Fibroblast of skin of abdomen (primary cell): ENCODE results near the gene S100A3.
"Not testable (repeated sequence)": the region's sequence is repeated elsewhere in the genome, so short reads cannot be mapped to it uniquely, and the experiment has no call there.

Source experiments
- DNase-seq: peaks from one replicate; pipeline ENCODE4 v3.0.0-alpha.2; 2013

Gene S100A3

DNA sequence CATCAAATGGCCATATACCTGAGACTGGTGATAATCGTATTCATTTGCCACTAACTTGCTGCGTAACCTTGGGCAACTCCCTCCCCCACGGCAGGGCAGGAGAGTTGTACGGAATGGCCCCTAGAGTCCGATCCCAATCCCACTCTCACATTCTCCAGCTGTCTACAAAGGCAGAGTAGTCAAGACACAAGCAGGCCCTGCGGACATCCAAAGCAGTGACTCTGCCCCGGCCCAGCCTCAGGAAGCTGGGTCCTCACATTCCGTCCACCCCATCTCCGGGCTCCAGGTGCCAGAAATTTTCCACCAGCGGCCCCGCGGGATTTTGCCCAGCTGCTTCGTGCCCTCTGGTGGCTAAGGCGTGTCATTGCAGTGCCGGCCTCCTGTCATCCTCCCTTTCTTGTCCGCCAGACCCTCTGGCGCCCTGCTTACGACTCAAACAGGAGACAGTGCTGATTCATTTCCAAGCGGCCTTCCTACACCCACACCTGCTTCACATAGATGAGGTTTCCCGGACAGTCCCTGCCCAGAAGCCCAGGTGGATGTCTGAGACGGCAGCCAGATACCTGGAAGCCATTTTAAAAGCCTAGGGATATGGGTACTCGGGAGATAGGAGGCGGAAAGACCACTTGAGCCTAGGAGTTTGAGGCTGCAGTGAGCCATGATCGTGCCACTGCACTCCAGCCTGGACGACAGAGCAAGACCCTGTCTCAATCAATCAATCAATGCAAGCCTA, 19.5 kb upstream of the S100A3 start:
- DNase-seq, result peak; percentile 87

DNA sequence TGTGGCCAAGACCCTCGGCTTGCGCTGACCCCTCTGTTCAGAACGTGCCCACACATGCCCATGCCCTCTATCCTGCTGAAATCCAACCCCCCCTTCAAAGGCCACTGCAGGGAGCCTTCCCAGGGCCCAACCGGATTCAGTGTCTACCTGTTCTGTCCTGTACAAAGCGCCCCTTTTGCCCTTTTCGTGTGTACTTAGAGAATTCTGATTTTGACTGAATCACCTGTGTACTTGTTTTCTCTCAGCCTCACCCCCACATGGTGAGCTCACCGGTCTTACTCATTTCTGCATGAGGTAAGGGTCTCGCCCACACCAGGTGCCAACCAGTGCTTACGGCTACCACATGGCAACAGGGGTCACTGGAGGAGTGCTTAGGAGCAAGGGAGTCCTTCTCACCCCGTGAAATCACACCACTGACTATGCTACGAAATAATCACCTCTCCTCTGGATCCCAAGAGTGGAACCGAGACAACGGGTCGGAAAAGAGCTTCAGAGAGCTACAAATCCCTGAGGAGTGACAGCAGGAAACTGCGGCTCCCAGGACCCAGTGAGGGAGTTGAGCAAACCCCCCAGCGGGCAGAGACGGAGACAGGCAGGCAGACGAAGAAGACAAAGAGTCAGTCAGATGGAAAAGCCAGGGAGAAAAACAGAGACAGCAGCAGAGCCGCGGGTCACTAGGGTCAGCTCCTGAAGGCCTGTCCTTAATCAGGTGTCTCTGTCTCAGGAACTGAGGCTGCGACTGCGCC, 18.7 kb upstream of the S100A3 start:
- peak; percentile 33 for DNase-seq

DNA sequence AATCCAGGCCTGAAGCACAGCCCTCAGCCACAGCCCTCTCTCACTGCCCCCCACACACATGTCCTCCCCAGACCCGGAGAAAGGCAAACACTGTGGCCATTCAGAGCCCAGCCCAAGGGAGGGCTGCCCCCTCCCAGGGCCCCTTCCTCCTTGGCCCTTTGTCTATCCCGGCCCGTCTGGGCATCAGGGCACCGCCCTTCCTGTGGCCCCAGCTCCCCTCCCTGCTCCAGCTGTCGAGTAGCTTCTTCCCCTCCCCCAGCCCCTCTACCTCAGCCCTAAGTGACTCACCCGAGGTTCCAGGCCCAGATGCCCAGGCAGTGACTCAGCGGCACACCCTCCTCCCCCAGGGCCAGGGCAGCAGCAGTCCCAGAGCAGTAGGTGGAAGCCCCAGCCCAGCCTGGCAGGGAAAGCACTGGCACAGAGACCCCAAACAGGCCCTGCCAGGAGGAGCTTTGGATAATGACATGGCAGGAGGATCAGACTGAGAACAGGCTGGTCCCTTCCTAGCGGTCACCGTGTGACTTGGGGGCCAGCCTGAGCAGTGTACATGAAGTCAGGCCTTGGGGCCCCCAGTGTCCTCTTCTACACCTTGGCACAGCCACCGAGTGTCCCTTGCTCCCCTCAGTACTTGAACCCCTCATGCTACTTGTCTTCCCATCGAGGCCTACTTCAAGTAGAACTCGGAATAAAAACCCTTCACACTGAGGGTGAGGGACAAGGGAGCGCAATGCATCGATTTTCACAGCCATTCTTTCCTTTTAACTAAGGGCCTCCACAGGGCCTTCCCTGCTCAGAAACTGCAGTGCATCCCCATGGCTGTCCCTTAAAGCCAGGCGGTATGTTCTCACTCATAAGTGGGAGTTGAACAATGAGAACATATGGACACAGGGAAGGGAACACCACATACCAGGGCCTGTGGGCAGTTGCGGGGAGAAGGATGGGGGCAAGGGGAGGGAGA, 17.6 kb upstream of the S100A3 start:
- DNase-seq, result peak; percentile 99

DNA sequence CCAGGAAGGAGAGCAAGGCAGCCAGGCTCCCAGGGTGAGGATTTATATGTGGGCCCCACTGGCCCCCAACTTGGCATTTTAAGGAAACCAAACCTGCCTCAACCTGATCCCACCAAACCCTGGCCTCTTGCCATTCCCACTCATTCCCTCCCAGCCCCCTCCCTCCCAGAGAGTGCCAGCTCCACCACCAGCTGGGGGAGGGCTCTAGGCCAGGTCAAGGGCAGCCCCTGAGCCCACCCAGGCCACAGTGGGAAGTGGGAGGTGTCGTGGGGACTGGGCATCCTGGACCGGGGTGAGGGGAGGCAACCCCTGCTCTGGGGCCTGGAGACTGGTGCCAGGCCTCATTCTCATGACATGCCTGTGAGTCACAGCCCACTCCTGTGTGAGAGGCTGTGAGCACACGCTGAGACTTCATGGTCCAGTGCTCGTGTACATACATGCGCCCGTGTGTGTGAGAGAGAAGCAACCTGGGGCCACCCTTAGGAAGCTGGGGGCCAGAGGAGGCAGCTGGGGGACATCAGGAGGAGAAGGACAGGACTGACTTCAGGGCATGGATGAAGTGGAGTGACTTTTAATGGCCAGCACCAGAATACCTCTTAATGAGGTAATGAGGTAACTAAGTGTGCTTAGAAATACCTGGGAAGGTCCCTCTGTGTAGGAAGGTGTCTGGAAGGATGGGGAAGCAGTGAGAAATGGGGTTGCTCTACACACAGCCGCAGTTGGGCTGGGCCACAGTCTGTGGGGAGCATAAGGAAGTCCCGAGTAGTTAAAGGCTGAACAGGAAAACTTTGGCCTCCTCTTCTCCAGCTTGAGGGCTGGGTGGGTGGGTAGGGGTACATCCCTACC, 16.7 kb upstream of the S100A3 start, which contains the start of gene S100A2:
TSS of gene S100A2 (minus strand) at position 316 of the 846 bp plus-strand sequence. CDS start 1,967 bp downstream, outside the sequence.
- peak; percentile 94 for DNase-seq

DNA sequence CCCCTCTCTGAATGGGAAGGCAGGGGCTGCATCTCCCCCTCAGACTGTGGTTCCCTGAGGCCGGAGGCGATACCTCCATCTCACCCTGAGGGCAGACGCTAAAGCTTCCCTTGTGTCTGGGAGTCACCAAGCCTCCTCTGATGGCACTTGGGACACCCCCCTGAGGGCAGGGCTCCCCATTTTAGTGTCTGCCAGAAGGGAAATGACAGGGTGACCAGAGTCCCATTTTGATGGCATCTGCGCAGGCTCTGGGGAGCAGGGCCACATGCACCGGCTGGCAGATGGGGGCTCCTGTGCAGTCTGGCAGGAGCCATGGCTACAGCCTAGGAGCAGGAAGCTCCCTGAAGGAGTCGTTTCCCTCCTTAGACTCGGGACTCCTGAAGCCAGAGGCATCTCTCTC, 14.9 kb upstream of the S100A3 start:
- no peak for DNase-seq

DNA sequence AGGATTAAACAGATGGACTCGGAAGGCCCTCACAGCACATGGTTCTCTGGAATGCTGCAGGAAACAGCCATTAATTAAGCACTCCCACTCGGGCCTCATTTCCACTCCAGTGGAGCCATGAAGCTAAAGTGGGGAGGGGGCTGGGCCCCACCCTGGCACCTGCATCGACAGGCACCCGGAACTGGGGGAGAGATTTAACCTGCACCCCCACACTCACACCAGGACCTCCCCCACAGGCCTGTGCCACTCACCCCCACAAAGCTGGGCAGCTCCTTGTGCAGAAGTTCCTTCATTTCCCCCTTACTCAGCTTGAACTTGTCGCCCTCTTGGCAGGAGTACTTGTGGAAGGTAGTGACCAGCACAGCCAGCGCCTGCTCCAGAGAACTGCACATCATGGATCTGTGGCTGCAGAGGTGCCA, 14.4 kb upstream of the S100A3 start:
- no peak for DNase-seq

DNA sequence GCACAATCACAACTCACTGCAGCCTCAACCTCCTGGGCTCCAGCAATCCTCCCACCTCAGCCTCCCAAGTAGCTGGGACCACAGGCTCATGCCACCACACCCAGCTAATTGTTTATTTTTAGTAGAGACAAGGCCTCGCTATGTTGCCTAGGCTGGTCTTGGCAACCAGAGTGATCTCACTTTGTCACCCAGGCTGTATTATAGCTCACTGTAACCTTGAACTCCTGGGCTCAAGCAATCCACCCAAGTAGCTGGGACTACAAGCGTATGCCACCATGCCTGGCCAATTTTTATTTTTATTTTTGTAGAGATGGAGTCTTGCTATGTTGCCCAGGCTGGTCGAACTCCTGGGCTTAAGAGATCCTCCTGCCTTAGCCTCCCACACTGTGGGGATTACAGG, 13.0 kb upstream of the S100A3 start:
- DNase-seq, result not testable (repeated sequence)

DNA sequence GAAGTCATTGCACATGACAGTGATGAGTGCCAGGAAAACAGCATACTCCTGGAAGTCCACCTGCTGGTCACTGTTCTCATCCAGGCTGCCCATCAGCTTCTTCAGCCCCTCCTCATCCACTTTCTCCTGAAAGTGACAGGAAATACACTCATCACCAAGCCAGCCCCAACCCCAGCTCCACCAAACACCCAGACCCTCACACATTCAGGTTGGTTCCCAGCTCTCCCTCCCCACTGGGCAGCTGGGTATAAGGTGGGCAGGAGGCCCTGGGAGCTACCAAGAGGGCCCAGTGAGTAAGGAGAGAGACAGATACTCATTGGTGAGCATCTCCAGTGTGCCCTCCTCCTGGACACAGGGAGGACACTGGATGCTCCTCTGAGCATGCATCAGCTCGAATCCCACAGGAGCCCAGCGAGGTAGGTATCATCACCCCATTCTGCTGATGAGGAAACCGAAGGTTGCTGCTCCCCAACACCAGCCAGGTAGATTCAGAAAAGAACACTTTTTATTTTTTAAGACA, 12.5 kb upstream of the S100A3 start:
- DNase-seq, result no peak

DNA sequence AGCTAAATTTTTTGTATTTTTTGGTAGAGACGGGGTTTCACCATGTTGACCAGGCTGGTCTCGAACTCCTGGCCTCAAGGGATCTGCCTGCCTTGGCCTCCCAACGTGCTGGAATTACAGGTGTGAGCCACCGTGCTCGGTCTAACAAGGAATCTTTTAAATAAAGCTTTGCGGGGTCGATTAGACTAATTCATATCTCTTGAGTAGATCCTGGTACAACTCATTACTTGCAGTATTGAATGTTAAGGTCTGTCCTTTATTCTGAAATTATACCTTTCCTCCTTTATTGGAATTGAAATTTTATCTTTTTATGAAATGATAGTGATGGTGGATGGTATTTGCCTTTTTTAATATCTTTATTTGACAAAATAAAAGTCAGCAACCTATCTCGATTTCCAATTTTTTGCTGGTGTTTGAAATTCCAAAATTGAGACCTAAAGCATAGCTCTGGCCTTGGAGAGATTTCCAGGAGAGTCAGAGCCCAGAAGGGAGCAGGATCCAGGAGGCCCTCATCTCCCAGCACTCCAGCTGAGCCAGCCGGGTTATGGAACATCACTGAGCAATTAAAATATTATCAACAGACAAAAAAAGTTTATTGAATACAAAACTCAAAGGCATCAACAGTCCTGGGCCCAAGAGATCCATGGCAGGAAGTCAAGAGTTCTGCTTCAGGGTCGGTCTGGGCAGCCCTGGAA, 11.9 kb upstream of the S100A3 start:
- no peak for DNase-seq

DNA sequence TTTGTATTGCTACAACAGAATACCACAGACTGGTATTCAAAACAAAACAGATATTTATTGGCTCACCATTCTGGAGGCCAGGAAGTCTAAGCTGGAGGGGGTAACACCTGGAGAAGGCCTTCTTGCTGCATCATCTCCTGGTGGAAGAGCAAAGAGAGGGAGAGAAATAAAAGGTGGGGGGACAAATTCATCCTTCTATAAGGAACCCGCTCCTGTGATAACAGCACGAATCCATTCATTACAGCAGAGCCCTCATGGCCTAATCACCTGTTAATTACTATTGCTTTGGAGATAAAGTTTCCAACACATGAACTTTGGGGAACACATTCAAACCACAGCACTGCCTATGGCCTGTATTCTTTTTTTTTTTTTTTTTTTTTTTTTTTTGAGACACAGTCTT, 11.2 kb upstream of the S100A3 start:
- no peak for DNase-seq

DNA sequence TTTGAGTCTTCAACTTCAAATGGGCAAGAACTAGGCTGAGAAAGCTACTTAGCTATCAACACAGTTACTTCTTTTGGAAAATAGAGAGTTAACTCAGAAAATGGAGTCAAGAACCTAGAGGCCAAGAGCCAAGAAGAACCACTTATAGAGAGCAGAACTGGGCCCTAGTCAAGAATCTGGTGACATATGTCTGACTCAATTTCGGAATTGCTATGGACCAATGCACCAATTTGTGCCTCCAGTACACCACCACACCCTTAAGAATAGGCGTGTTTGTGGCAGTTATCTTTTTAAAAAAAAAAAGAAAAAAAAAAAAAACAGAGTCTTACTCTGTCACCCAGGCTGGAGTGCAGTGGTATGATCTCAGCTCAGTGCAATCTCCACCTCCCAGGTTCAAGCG, 8.8 kb upstream of the S100A3 start:
- DNase-seq, result no peak

DNA sequence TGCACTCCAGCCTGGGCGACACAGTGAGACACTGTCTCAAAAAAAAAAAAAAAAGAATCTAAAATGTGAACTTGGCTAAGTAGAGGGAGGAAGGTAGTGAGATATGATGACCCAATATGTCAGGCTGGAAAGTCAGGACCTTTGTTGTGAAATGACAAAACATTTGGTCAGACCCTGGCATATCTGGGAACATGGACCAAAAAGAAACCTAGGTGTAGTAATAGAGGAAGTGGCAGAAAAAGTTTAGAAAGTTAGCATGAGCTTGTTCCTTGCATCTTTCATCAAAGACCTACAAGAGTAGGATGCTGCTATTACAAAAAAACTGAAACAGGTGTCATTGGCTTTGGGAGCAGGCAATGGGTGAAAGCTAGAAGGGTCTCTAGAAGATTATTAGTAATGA, 7.3 kb upstream of the S100A3 start:
- DNase-seq, result no peak

DNA sequence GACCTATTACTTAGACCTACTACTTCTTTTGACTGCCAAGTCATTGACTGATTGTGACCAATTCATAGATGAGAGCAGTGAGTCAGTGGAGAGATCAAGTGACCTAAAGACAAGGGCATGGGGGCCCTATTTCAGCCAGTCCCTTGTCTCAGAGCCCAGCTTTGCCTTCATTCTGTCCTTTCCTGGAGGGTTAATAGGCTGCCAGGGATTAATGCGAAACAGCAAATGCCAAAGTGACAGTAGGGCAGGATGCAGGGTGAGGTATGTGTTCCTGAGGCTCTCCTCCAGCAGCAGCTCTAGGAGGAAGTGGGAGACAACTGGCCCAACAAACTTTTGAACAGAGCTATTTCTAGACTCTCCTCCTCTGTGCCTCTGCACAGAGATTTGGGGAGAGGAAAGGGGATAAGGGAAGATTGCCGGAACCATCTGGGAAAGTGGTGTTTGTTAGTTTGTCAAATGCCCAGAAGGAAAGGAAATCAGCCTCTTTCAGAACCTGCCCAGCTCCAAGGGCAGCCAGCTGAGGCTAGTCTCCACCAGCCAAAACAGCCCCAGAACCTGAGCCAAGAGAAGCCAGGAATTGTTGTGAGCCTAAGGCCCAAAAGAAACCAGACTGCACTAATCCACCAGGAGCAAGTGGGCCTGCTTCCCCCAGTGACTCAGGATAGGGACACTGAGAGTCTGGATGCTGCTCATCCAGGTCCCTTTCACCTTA, 4.9 kb upstream of the S100A3 start:
- DNase-seq, result no peak

DNA sequence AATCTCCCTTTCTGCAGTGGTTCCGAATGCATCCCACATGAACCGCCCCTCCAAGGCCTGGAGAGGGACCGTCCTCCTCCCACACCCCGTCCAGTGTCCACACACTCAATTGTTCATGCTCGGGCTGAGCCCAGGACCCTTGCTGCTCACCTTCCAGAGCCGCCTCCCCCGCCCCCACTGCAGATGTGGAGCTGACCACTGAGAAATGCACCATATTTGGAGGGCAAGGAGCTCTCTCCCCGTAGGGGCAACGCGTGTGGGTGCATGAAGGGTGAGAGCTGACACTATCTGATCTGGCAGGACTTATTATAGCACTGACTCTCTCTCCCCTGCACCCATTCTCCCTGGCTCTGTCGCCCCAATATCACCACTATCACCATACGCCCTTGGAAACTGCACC, 4.0 kb upstream of the S100A3 start:
- no peak for DNase-seq

DNA sequence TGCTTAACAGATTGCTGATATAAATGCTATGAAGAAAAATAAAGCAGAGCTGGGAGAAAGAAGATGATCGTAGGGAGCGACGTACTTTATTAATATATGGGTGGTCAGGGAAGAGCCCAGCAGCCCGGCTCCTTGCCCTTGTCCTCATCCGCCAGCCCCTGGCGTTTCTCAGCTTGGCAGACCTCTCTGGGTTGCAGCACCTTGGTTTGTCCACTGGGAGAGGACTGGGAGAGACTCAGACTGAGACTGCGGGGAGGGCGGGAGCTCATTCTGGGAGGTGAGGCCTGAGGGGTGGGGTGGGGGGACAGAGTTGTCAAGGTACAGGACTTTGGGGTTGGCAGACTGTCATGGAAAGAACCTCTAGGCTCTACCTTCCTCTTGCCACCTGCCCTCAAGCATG, 3.3 kb upstream of the S100A3 start:
- no peak for DNase-seq

DNA sequence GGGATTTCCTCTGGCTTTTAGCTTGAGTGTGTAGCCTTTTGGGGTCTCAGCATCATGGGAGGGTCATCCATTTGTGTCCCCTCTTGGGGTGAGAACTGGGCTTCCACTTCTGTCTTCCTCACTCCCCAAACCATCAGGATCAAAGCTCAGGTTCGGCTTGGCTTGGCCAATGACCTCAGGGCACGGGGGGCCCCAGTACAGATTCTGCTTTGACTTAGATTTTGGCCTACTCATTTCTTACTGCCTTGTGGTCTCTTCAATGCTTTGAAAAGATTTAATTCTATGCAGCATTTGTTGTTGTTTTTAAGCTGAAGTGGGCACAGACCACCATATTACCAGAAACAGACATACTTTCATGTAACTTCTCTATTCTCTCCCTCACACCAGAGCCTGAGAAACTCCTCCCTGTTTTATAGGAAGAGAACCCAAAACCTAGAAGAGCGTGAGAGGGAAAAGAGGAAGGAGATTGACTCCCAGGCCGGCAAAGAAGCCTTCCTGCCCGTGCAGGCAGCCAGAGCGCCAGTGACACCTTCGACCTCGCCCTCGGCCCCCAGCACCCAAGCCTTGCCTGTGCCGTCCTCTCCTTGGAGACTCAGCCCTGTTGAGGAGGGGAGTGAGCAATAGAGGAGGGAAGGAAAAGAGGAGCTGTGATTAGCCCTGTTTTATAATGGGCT, 1.9 kb upstream of the S100A3 start:
- DNase-seq, result no peak

DNA sequence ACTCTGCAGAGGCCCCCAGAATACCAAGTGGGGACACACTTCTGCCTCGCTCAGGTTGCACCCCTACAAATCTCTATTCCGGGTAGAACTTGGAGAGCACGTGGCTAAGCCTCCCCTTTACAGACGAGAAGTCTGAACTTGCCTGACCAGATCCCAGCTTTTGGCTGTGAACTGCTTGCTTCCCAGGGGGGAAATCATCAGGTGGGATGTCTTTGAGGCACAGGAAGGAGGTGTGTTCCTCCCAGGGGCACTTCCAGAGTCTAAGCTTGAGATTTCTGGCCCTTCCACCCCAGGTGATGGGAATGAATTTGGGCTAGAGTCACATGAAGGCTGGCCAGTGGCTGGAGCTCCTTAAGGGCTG, 1.3 kb upstream of the S100A3 start:
- DNase-seq, result no peak

DNA sequence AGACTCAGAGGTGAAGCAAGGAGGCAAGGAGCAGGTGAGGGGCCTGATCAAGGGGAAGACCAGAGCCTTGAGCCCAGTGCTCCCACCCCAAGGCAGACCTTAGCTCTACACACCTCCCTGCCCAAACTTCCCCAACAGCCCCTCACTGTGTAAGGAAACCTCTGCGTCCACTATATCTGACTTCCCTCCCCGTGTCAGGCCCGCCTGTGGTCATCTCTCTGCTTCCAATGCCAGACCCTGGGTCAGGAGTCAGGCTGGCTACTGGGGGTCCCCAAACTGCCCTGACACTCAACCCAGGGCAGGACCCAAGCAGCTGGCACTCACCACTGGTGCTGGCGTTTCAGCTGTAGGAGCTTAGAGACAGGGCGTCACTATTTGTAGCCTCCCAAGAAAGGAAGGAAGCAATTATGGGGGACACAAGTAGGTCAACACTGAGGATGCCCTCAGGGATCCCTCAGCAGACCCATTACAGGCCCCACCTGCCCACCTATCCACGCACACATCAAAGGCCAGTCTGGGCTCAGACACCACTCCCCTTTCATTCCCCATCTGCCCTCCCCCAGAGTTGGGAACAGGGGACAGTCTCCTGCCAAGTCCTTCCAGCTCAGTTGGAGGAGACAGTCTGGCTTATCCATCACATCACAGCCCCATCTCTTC, 811 bp upstream of the S100A3 start:
- DNase-seq, result no peak
